GM18502 (cell line): ENCODE measurements around the gene MSRB2.
A peak's percentile ranks its signal among the peaks of the same experiment; 100 is the strongest.

Source experiments
- ATAC-seq: cut with Tn5 transposase; IDR thresholded peaks from one replicate; pipeline ENCODE4 v1.9.1; 2021; ENCODE audit warnings: mild to moderate bottlenecking; ENCODE audit not compliant: unreplicated experiment, poor library complexity

Gene MSRB2

DNA sequence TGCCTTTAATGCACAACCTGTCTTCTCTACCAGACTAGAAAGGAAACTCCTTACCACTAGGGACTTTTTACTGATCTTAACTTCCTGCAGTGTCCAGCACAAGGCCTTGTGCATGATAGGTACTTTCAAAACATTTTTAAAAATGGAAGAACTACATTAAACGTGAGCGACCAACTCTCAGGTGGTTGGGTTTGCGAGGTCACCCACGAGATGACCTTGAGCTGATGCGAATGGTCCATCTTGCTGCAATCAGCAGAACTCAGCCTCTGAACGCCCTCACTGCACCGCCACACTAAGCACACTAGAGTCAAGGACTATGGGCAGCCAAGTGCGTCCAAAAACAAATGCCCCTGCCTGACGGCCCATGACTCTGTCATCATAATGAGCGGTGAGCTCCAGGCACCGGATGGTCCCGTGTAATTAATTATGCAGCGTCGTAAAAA, 61.9 kb downstream of the MSRB2 start:
- peak; percentile 44 for ATAC-seq

DNA sequence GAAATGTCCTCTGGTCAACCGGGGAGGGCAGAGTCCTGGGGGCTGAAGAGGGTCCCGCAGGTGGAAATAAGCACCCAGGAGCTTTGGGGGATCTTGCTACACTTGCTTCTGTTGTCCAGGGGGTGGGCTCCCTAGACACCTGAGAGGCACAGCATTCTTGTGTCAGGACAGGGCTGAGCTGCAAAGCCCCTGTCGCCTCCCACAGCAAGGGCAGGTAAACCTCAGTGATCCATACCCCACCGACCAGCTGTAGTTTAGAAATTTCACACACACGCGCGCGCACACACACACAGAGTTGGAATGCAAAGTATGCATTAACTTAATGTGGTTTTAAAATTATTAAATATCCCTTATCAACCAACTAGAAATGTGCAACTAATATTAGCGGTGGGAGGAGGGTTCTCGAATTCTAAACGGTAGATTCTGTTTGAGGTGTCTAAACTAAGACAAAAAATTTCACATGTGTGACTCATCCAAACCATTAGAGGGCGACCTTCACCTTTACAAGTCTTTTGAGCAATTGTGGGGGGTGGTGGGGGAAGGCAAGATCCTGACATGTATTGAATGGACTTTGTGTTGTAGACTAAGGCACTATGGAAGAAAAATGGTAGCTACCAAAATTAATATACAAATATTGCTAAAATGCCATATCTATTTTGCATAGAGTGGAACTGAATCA, 62.5 kb downstream of the MSRB2 start:
- ATAC-seq: peak; percentile 74

DNA sequence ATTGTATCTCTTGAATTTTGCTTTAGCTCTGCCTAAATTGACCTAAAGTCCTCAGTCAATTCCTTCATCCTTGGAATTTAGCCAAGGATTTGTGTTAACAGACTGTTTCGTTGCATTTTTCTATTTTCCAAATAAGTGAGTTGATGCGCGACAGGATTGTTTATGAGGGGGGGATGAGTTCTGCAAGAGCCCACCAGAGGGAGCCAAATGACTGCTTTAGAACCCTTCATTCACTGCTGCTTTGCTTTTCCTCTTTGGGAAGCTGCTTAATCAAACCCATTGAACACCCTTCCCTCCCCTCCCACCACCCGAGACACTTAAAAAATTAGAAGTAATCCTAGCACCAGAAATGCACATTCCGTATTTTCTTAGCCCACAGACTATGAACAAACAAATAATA, 63.0 kb downstream of the MSRB2 start:
- ATAC-seq: peak; percentile 83

DNA sequence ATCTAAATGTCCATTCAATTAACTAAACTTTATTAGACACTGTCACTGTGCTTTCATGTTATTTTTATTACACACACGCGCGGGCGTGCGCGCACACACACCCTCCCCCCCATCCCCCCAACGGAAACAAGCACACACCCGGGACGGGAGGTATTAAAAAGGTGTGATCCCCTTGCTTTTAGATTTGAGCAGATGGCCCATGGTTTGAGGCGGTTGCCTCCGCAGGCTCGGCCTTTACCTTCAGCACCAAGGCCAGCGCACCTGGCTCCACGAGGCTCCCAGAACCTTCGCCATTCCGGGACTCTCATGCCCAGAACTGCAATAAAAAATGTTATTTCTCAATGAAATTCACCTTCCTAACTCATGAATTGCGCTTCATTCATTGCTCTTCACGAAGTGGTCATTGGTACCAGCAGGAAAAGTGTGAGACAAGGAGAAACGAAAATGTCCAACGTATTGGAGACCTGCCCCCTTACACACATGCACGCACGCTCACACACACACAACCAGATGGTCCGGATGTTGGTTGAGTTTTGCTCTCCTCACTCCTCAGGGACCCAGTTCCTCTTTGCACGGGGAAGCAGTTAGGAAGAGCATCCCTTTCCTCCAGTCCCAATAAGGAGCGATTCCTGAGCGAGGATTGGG, 76.0 kb downstream of the MSRB2 start:
- ATAC-seq: no peak
